H9 (cell line): Measurements from ENCODE around the gene PLSCR5. TPM values are rescaled to one million over a fixed set of nuclear protein-coding genes. Genes with fewer than 3 reads are reported as not detected.

Source experiments
- DNase-seq: peaks from one replicate; pipeline ENCODE4 v3.0.0-alpha.2; 2017
- H2AFZ ChIP-seq: one replicate; pipeline ENCODE4 v1.6.1; 2013; ENCODE audit warnings: mild to moderate bottlenecking, low read length, control low read depth, moderate library complexity
- H2AK5ac ChIP-seq: 2 replicates; pipeline ENCODE4 v1.6.1; 2013; ENCODE audit warnings: low read length, control low read depth, mixed read lengths; ENCODE audit not compliant: insufficient read length
- H2BK120ac ChIP-seq: one replicate; pipeline ENCODE4 v1.6.1; 2013; ENCODE audit warnings: low read depth, mild to moderate bottlenecking, low read length, control low read depth, inconsistent platforms; ENCODE audit not compliant: poor library complexity, severe bottlenecking
- H2BK12ac ChIP-seq: 2 replicates; pipeline ENCODE4 v1.6.1; 2013; ENCODE audit warnings: low read length, control low read depth, mixed read lengths, low read depth; ENCODE audit not compliant: insufficient read length
- H2BK15ac ChIP-seq: 2 replicates; pipeline ENCODE4 v1.6.1; 2013; ENCODE audit warnings: low read depth, low read length, control low read depth
- H2BK20ac ChIP-seq: one replicate; pipeline ENCODE4 v1.6.1; 2013; ENCODE audit warnings: low read depth, mild to moderate bottlenecking, low read length, control low read depth, inconsistent platforms; ENCODE audit not compliant: poor library complexity, severe bottlenecking
- H2BK5ac ChIP-seq: 2 replicates; pipeline ENCODE4 v1.6.1; 2013; ENCODE audit warnings: low read length, control low read depth, mixed read lengths; ENCODE audit not compliant: insufficient read length
- H3K14ac ChIP-seq: 2 replicates; pipeline ENCODE4 v1.6.1; 2013; ENCODE audit warnings: low read length, control low read depth; ENCODE audit not compliant: insufficient read depth
- H3K18ac ChIP-seq: 2 replicates; pipeline ENCODE4 v1.6.1; 2013; ENCODE audit warnings: low read depth, mild to moderate bottlenecking, mixed read lengths, low read length, control low read depth; ENCODE audit not compliant: insufficient read length
- H3K23ac ChIP-seq: 2 replicates; pipeline ENCODE4 v1.6.1; 2013; ENCODE audit warnings: low read length, control low read depth, mixed read lengths, low read depth; ENCODE audit not compliant: insufficient read length
- H3K23me2 ChIP-seq: 2 replicates; pipeline ENCODE4 v1.6.1; 2013; ENCODE audit warnings: low read depth, mild to moderate bottlenecking, mixed read lengths, low read length, control low read depth; ENCODE audit not compliant: insufficient read length, poor library complexity, severe bottlenecking
- H3K27ac ChIP-seq: 2 replicates; pipeline ENCODE4 v1.5.1; 2013; ENCODE audit warnings: low read length, control low read depth, mixed read lengths, low read depth; ENCODE audit not compliant: insufficient read length
- H3K27me3 ChIP-seq: 2 replicates; pipeline ENCODE4 v1.6.1; 2013; ENCODE audit warnings: low read length, control low read depth, inconsistent platforms; ENCODE audit not compliant: insufficient read depth
- H3K4ac ChIP-seq: 2 replicates; pipeline ENCODE4 v1.6.1; 2013; ENCODE audit warnings: low read depth, mild to moderate bottlenecking, control low read depth, inconsistent platforms, low read length, moderate library complexity
- H3K4me1 ChIP-seq: 2 replicates; pipeline ENCODE4 v1.6.1; 2013; ENCODE audit warnings: low read length, control low read depth, inconsistent platforms; ENCODE audit not compliant: insufficient read depth
- H3K4me2 ChIP-seq: 2 replicates; pipeline ENCODE4 v1.6.1; 2013; ENCODE audit warnings: low read length, control low read depth, mixed read lengths; ENCODE audit not compliant: insufficient read length, insufficient read depth
- H3K56ac ChIP-seq: 2 replicates; pipeline ENCODE4 v1.6.1; 2013; ENCODE audit warnings: low read depth, mild to moderate bottlenecking, mixed read lengths, low read length, control low read depth; ENCODE audit not compliant: insufficient read length
- H3K79me1 ChIP-seq: 2 replicates; pipeline ENCODE4 v1.6.1; 2013; ENCODE audit warnings: low read depth, mild to moderate bottlenecking, moderate library complexity, low read length, control low read depth, inconsistent platforms; ENCODE audit not compliant: insufficient read depth, poor library complexity, severe bottlenecking
- H3K79me2 ChIP-seq: 2 replicates; pipeline ENCODE4 v1.6.1; 2013; ENCODE audit warnings: low read length, control low read depth, inconsistent platforms; ENCODE audit not compliant: insufficient read depth
- H3K9ac ChIP-seq: 2 replicates; pipeline ENCODE4 v1.6.1; 2013; ENCODE audit warnings: low read length, control low read depth, mixed read lengths; ENCODE audit not compliant: insufficient read length; ENCODE audit errors: extremely low read depth
- H3K9me3 ChIP-seq: one replicate; pipeline ENCODE4 v1.6.1; 2013; ENCODE audit warnings: low read depth, low read length, inconsistent platforms; ENCODE audit not compliant: control insufficient read depth
- H3T11ph ChIP-seq: one replicate; pipeline ENCODE4 v1.6.1; 2013; ENCODE audit warnings: mild to moderate bottlenecking, low read length, control low read depth, inconsistent platforms
- H4K20me1 ChIP-seq: one replicate; pipeline ENCODE4 v1.6.1; 2013; ENCODE audit not compliant: control insufficient read depth, insufficient read length, insufficient read depth
- H4K5ac ChIP-seq: 2 replicates; pipeline ENCODE4 v1.6.1; 2013; ENCODE audit warnings: low read depth, mild to moderate bottlenecking, mixed read lengths, low read length, control low read depth; ENCODE audit not compliant: insufficient read length
- H4K8ac ChIP-seq: replicated peaks from 2 replicates; pipeline ENCODE4 v1.6.1; 2013; ENCODE audit warnings: low read length, control low read depth, mixed read lengths, low read depth; ENCODE audit not compliant: insufficient read length
- H4K91ac ChIP-seq: 2 replicates; pipeline ENCODE4 v1.6.1; 2013; ENCODE audit warnings: low read depth, mild to moderate bottlenecking, moderate library complexity, mixed read lengths, low read length, control low read depth; ENCODE audit not compliant: insufficient read length
- H3K27ac Mint-ChIP-seq, 3 experiments: 2 replicates in 2 of 3; 3 replicates in 1 of 3; pipeline ENCODE4 v1.8.0; 2020 to 2021; ENCODE audit warnings: mixed read lengths in 3 of 3, mild to moderate bottlenecking in 1 of 3, moderate library complexity in 1 of 3
- H3K27me3 Mint-ChIP-seq: 2 replicates; pipeline ENCODE4 v1.8.0; 2021; ENCODE audit warnings: low read depth, mild to moderate bottlenecking, moderate library complexity, mixed read lengths
- H3K36me3 Mint-ChIP-seq, 3 experiments: 2 replicates in 2 of 3; 3 replicates in 1 of 3; pipeline ENCODE4 v1.8.0; 2020 to 2021; ENCODE audit warnings: low read depth in 3 of 3, mixed read lengths in 3 of 3; ENCODE audit not compliant: insufficient read depth in 1 of 3
- H3K4me1 Mint-ChIP-seq, 2 experiments: 2 replicates each; pipeline ENCODE4 v1.8.0; 2020; ENCODE audit warnings: mixed read lengths in 2 of 2
- H3K4me3 Mint-ChIP-seq, 2 experiments: 2 replicates in 1 of 2; 3 replicates in 1 of 2; pipeline ENCODE4 v1.8.0; 2020 to 2021; ENCODE audit warnings: mild to moderate bottlenecking in 2 of 2, mixed read lengths in 2 of 2, moderate library complexity in 1 of 2
- H3K9me3 Mint-ChIP-seq, 2 experiments: 2 replicates in 1 of 2; 3 replicates in 1 of 2; pipeline ENCODE4 v1.8.0; 2020; ENCODE audit warnings: mild to moderate bottlenecking in 2 of 2, mixed read lengths in 2 of 2, moderate library complexity in 1 of 2
- CTCF ChIP-seq: fragments of 200-600 bp; sonication (generic); conservative IDR thresholded peaks from 3 replicates; pipeline ENCODE4 v1.8.0; 2021; ENCODE audit warnings: antibody characterized with exemption, mild to moderate bottlenecking
- WGBS: extraction: QIAGEN DNeasy Blood & Tissue Kit; methylation state at CpG from one replicate; pipeline ENCODE4 v1.1.7; 2013; ENCODE audit warnings: missing lambda C conversion rate, low lambda C conversion rate, mixed read lengths; ENCODE audit not compliant: insufficient read length; ENCODE audit errors: extremely low coverage; 5-methylcytosine and 5-hydroxymethylcytosine counted together
- total RNA-seq: library from RNA; stranded (reverse); gene quantifications from 2 replicates; pipeline ENCODE4 v1.2.1, GENCODE V29; 2021

PLSCR5 gene
- total RNA-seq, 1 experiment from 2014 or later, result not detected

GRCh38 chr3:146637871-146638270, 32.7 kb upstream of the PLSCR5 start:
- H3K27ac ChIP-seq, result no peak overlapping the region
- H3K23me2 ChIP-seq, result no peaks in the 10 kb centered on the region
- no peak overlapping the region for H3K56ac ChIP-seq
- no CpG with 5 or more reads among the region's 3 CpGs for WGBS
- no peak overlapping the region for H3K4ac ChIP-seq
- no peak overlapping the region for H3K9ac ChIP-seq
- H3K9me3 ChIP-seq, result no peaks in the 10 kb centered on the region
- H2BK15ac ChIP-seq, result no peak overlapping the region
- H2AFZ ChIP-seq, result no peak overlapping the region
- no peak overlapping the region for H3K4me2 ChIP-seq
- H3K36me3 Mint-ChIP-seq, result no peaks in the 10 kb centered on the region
- no peaks in the 10 kb centered on the region for H3K79me1 ChIP-seq
- H3K4me1 ChIP-seq, result no peaks in the 10 kb centered on the region
- H2BK12ac ChIP-seq, result no peak overlapping the region
- H3K27me3 ChIP-seq, result no peaks in the 10 kb centered on the region
- H3K79me2 ChIP-seq, result no peaks in the 10 kb centered on the region
- H4K5ac ChIP-seq, result no peak overlapping the region
- H3K4me1 Mint-ChIP-seq, result peaks cover 4 to 5% of the 10 kb centered on the region in 2 experiments
- no peak for DNase-seq
- H3K9me3 Mint-ChIP-seq, result no peaks in the 10 kb centered on the region
- H4K8ac ChIP-seq, result no peak overlapping the region
- no peak overlapping the region for H2BK120ac ChIP-seq
- H4K20me1 ChIP-seq, result no peaks in the 10 kb centered on the region
- H3K27ac Mint-ChIP-seq, result no peak overlapping the region
- H3K4me3 Mint-ChIP-seq, result no peak overlapping the region
- no peak overlapping the region for H3T11ph ChIP-seq
- no peak overlapping the region for H2BK20ac ChIP-seq
- H3K23ac ChIP-seq, result no peak overlapping the region
- H2BK5ac ChIP-seq, result no peak overlapping the region
- no peak for TF ChIP-seq CTCF
- no peak overlapping the region for H4K91ac ChIP-seq
- no peak overlapping the region for H3K14ac ChIP-seq
- H3K27me3 Mint-ChIP-seq, result no peaks in the 10 kb centered on the region
- no peak overlapping the region for H2AK5ac ChIP-seq
- H3K18ac ChIP-seq, result no peak overlapping the region
